ENCODE data around the gene SERBP1. TPM values are rescaled to one million over a fixed set of nuclear protein-coding genes. Genes with fewer than 3 reads are reported as not detected.
"Not testable (repeated sequence)": the region's sequence is repeated elsewhere in the genome, so short reads cannot be mapped to it uniquely, and the experiment has no call there.

SERBP1 gene
- total RNA-seq, 1 experiment from 2014 or later, result 156 TPM

DNA sequence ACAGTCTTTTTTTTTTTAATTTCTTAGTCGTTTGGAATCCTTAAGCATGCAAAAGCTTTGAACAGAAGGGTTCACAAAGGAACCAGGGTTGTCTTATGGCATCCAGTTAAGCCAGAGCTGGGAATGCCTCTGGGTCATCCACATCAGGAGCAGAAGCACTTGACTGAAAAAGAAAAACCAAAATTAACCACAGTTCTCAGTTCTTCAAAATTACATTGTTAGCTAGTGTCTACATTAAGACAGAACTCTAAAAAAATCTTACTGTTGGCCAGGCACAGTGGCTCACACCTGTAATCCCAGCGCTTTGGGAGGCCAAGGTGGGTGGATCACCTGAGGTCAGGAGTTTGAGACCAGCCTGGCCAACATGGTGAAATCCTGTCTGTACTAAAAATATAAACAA lies 17.1 kb downstream of the SERBP1 start:
- H4K20me1 ChIP-seq (ENCODE audit: insufficient read depth, low read depth, low read length), result peaks cover 41% of the 10 kb centered on the region
- H3K36me3 ChIP-seq (ENCODE audit: insufficient read depth, low read length), result peaks cover 77% of the 10 kb centered on the region

DNA sequence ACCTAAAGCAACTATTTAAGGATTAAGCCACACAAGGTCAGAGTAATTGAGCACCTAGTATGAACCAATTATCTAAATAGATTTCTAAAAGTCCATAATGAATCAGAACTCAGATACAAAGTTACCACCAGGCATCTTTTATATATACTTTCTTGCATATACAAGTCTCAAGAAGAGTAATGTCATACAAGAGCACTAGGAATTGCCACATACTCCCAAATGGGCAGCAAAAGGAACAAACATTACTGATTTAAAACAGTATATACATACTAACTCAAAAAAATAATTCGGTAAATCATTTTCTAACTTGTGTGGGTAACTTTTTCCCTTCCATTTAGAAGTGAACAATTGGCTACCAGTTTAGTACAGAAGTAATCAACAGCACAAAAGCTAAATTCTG lies 22.1 kb downstream of the SERBP1 start:
- Histone ChIP-seq H3K79me2 (ENCODE audit: low read length) (peaks cover 16% of the 10 kb centered on the region), H3K36me3 (ENCODE audit: insufficient read depth, low read length) (peaks cover 65% of the 10 kb centered on the region; the same call in 1 of the 2 replicates), H3K27me3 (ENCODE audit: low read length) (no peaks in the 10 kb centered on the region), H2AFZ (ENCODE audit: low read length) (no peak overlapping the region), H3K4me2 (ENCODE audit: low read depth, low read length, poor library complexity, severe bottlenecking) (no peak overlapping the region), H4K20me1 (ENCODE audit: insufficient read depth, low read depth, low read length) (peaks cover 14% of the 10 kb centered on the region; the same call in 1 of the 2 replicates), H3K9me2 (replicated peaks; ENCODE audit: insufficient read depth, low read length) (no peaks in the 10 kb centered on the region), H3K9ac (ENCODE audit: low read length) (no peak overlapping the region), H3K27ac (ENCODE audit: low read length) (no peak overlapping the region), H3K9me3 (ENCODE audit: low read length) (no peaks in the 10 kb centered on the region), H3K4me3 (ENCODE audit: low read length) (no peak overlapping the region), H3K4me1 (ENCODE audit: low read length) (peaks cover 3% of the 10 kb centered on the region; the same call in 1 of the 2 replicates)
- no peak for DNase-seq

More for the DNA sequence above, 17.1 kb downstream of the SERBP1 start:
- H3K4me2 ChIP-seq (ENCODE audit: low read depth, low read length, poor library complexity, severe bottlenecking); H3K9me3 ChIP-seq (ENCODE audit: low read length); H3K27me3 ChIP-seq (ENCODE audit: low read length); DNase-seq; H3K27ac ChIP-seq (ENCODE audit: low read length); H3K9me2 ChIP-seq (replicated peaks; ENCODE audit: insufficient read depth, low read length); H2AFZ ChIP-seq (ENCODE audit: low read length); H3K4me3 ChIP-seq (ENCODE audit: low read length); H3K9ac ChIP-seq (ENCODE audit: low read length): not testable (repeated sequence)
- peaks cover 63% of the 10 kb centered on the region for H3K79me2 ChIP-seq (ENCODE audit: low read length)
- H3K4me1 ChIP-seq (ENCODE audit: low read length), result peaks cover 12% of the 10 kb centered on the region; the same call in 1 of the 2 replicates

DNA sequence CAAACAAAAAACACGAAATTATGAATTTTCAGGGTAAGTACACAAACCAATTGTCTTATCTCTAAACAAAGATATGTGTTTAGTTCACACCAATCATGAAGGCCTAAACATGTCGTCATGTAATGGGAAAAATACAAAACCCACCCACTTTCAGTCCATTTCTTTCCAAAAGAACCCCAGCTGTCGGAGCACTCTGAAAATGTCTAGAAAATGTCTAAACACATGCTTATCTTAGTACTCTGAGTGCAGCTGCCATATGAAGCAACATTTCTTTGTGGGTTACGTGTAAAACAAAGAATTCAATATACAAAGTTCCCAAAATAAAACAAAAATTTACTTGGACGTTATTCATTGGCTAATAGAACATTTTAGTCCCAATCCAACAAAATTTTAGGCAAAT lies 22.7 kb downstream of the SERBP1 start:
- no peak overlapping the region for H3K27ac ChIP-seq (ENCODE audit: low read length)
- no peaks in the 10 kb centered on the region for H3K27me3 ChIP-seq (ENCODE audit: low read length)
- no peak overlapping the region for H3K4me3 ChIP-seq (ENCODE audit: low read length)
- H4K20me1 ChIP-seq (ENCODE audit: insufficient read depth, low read depth, low read length), result peaks cover 14% of the 10 kb centered on the region; the same call in 1 of the 2 replicates
- H3K36me3 ChIP-seq (ENCODE audit: insufficient read depth, low read length), result peaks cover 68% of the 10 kb centered on the region; the same call in 1 of the 2 replicates
- no peaks in the 10 kb centered on the region for H3K4me1 ChIP-seq (ENCODE audit: low read length)
- no peak overlapping the region for H3K4me2 ChIP-seq (ENCODE audit: low read depth, low read length, poor library complexity, severe bottlenecking)
- peaks cover 13% of the 10 kb centered on the region; the same call in 1 of the 2 replicates for H3K79me2 ChIP-seq (ENCODE audit: low read length)
- H3K9me3 ChIP-seq (ENCODE audit: low read length), result no peaks in the 10 kb centered on the region
- no peak overlapping the region for H2AFZ ChIP-seq (ENCODE audit: low read length)
- no peak overlapping the region for H3K9ac ChIP-seq (ENCODE audit: low read length)
- no peaks in the 10 kb centered on the region for H3K9me2 ChIP-seq (replicated peaks; ENCODE audit: insufficient read depth, low read length)
- no peak for DNase-seq

DNA sequence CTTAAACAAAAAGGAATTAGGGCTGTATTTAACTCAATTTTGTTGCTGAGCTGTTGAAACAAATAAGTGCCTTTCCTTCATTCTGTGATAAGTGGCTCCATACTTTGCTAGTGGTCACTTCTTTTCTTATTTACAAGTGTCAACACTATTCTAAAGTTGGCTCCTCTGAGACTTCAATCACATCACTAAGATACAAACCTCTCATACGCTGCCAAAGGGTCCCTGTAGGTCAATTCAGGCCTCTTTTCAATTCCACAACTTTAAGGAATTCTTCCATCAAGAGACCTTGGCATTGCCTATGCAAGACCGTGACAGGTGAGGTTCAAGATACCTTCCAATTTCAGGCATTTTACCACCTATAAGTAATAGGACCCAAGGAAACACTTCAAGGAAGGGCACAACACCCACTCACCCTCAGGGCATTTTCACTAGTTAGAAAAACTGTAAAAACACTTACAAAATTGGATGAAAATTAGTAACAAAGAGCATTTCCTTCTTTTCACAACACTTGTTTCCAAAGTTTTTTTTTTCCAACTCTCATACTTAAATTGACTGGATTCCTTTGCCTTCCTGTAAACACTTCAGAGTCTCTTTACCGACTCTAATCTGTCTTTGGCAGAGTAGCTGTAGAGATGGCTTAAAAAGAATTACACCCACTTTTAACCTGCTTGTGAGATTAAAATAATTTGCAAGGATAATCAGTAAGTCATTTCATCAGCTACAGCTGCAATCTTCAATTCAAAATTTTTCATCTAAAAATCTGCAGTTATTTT lies 24.5 kb downstream of the SERBP1 start:
- Histone ChIP-seq H3K36me3 (ENCODE audit: insufficient read depth, low read length) (peaks cover 53% of the 10 kb centered on the region; the same call in 1 of the 2 replicates), H3K9me3 (ENCODE audit: low read length) (no peaks in the 10 kb centered on the region), H3K4me2 (ENCODE audit: low read depth, low read length, poor library complexity, severe bottlenecking) (no peak overlapping the region), H3K4me3 (ENCODE audit: low read length) (no peak overlapping the region), H3K4me1 (ENCODE audit: low read length) (no peaks in the 10 kb centered on the region), H2AFZ (ENCODE audit: low read length) (no peak overlapping the region), H3K9me2 (replicated peaks; ENCODE audit: insufficient read depth, low read length) (no peaks in the 10 kb centered on the region), H3K9ac (ENCODE audit: low read length) (no peak overlapping the region), H4K20me1 (ENCODE audit: insufficient read depth, low read depth, low read length) (peaks cover 9% of the 10 kb centered on the region; the same call in 1 of the 2 replicates), H3K27ac (ENCODE audit: low read length) (peak overlapping the region; percentile 29), H3K27me3 (ENCODE audit: low read length) (no peaks in the 10 kb centered on the region), H3K79me2 (ENCODE audit: low read length) (0 out of 2 replicates have a peak, but pooled peaks cover 8% of the 10 kb centered on the region)
- no peak for DNase-seq

DNA sequence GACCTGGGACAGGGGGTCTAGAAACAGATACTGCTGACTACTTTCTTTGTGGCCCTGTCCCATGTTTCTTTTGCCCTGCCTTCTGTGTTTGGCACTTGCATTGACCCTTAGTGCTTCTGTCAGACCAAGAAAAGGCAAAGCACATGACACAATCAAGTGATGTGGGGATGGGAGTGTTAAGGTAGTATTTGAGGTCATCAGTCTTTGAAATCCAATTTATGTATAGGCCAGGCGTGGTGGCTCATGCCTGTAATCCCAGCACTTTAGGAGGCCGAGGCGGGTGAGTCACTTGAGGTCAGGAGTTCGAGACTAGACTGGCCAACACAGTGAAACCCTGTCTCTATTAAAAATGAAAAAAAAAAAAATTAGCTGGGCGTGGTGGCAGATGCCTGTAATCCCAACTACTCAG lies 26.0 kb downstream of the SERBP1 start:
- H3K4me1 ChIP-seq (ENCODE audit: low read length), result no peaks in the 10 kb centered on the region
- no peak overlapping the region for H3K4me2 ChIP-seq (ENCODE audit: low read depth, low read length, poor library complexity, severe bottlenecking)
- H3K79me2 ChIP-seq (ENCODE audit: low read length), result no peaks in the 10 kb centered on the region
- no peak for DNase-seq
- H3K9ac ChIP-seq (ENCODE audit: low read length), result no peak overlapping the region
- H3K36me3 ChIP-seq (ENCODE audit: insufficient read depth, low read length), result peaks cover 49% of the 10 kb centered on the region; the same call in 1 of the 2 replicates
- H3K27ac ChIP-seq (ENCODE audit: low read length), result no peak overlapping the region
- H3K9me2 ChIP-seq (replicated peaks; ENCODE audit: insufficient read depth, low read length), result no peaks in the 10 kb centered on the region
- H3K4me3 ChIP-seq (ENCODE audit: low read length), result no peak overlapping the region
- peaks cover 4% of the 10 kb centered on the region; the same call in 1 of the 2 replicates for H4K20me1 ChIP-seq (ENCODE audit: insufficient read depth, low read depth, low read length)
- H2AFZ ChIP-seq (ENCODE audit: low read length), result no peak overlapping the region
- H3K9me3 ChIP-seq (ENCODE audit: low read length), result no peaks in the 10 kb centered on the region
- H3K27me3 ChIP-seq (ENCODE audit: low read length), result no peaks in the 10 kb centered on the region

DNA sequence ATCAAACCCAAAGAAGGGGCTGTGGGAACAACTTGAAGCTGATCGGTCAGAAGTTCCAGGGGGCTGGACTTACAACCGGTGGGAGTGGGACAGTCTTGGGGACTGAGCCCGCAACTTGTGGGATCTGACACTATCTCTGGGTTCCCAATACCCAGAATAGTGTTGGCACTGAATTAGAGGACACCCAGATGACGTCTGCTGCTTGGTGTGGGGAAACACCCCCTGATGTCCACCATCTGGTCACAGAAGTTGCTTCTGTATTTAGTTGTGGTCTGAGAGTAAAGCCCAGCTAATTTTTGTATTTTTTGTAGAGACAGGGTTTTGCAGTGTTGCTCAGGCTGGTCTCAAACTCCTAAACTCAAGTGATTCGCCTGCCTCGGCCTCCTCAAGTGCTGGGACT lies 28.8 kb downstream of the SERBP1 start:
- DNase-seq, result no peak
- no peak overlapping the region for H3K4me2 ChIP-seq (ENCODE audit: low read depth, low read length, poor library complexity, severe bottlenecking)

DNA sequence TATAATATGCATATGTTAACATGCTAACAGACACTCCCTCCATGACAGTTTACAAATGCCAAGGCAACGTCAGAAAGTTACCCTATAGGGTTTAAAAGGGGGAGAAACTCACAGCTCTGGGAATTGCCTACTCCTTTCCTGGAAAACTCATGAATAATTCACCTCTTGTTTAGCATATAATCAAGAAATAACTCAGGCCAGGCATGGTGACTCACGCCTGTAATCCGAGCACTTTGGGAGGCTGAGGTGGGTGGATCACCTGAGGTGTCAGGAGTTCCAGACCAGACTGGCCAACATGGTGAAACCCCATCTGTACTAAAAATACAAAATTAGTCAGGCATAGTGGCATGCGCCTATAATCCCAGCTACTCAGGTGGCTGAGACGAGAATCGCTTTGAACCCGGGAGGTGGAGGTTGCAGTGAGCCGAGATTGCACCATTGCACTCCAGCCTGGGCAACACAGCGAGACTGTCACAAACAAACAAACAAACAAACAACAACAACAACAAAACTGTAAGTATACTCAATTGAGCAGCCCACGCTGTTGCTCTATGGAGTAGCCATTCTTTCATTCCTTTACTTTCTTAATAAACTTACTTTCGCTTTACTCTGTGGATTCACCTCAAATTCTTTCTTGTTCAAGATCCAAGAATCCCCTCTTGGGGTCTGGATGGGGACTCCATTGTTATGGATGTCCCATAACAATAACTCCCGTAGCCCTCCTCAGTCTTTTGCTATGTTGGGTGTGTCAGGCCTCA lies 30.0 kb downstream of the SERBP1 start:
- H3K36me3 ChIP-seq (ENCODE audit: insufficient read depth, low read length), result peaks cover 42% of the 10 kb centered on the region; the same call in 1 of the 2 replicates
- not testable (repeated sequence) for H3K9me3 ChIP-seq (ENCODE audit: low read length); H3K9ac ChIP-seq (ENCODE audit: low read length); H3K79me2 ChIP-seq (ENCODE audit: low read length); H3K4me2 ChIP-seq (ENCODE audit: low read depth, low read length, poor library complexity, severe bottlenecking); H3K4me1 ChIP-seq (ENCODE audit: low read length); H3K4me3 ChIP-seq (ENCODE audit: low read length); H3K27ac ChIP-seq (ENCODE audit: low read length); H4K20me1 ChIP-seq (ENCODE audit: insufficient read depth, low read depth, low read length); DNase-seq; H3K9me2 ChIP-seq (replicated peaks; ENCODE audit: insufficient read depth, low read length); H2AFZ ChIP-seq (ENCODE audit: low read length); H3K27me3 ChIP-seq (ENCODE audit: low read length)

More for the DNA sequence above, 28.8 kb downstream of the SERBP1 start:
- Histone ChIP-seq H4K20me1 (ENCODE audit: insufficient read depth, low read depth, low read length) (no peaks in the 10 kb centered on the region), H3K79me2 (ENCODE audit: low read length) (no peaks in the 10 kb centered on the region), H2AFZ (ENCODE audit: low read length) (no peak overlapping the region), H3K9me3 (ENCODE audit: low read length) (no peaks in the 10 kb centered on the region), H3K9ac (ENCODE audit: low read length) (no peak overlapping the region), H3K27me3 (ENCODE audit: low read length) (no peaks in the 10 kb centered on the region), H3K9me2 (replicated peaks; ENCODE audit: insufficient read depth, low read length) (no peaks in the 10 kb centered on the region), H3K4me1 (ENCODE audit: low read length) (no peaks in the 10 kb centered on the region), H3K36me3 (ENCODE audit: insufficient read depth, low read length) (peaks cover 41% of the 10 kb centered on the region; the same call in 1 of the 2 replicates), H3K27ac (ENCODE audit: low read length) (no peak overlapping the region), H3K4me3 (ENCODE audit: low read length) (no peak overlapping the region)
